Esophagus squamous epithelium (tissue), 4 donors: ENCODE results near the gene NDUFB11.

Experiments
- POLR2A ChIP-seq, 4 donors: fragments of 450-650 bp; IDR thresholded peaks; one replicate each; pipeline ENCODE4 v1.6.1; 2017; ENCODE audit warnings: antibody characterized with exemption in 4 of 4, mild to moderate bottlenecking in 4 of 4, moderate library complexity in 3 of 4
- TF ChIP-seq, protein P1 (sequence below), 6 experiments: fragments of 450-650 bp in 4 of 6; fragments of 200-600 bp in 2 of 6; sonication (generic) in 2 of 6; IDR thresholded peaks; one replicate each; pipeline ENCODE4 v1.5.1; 2016 to 2019; ENCODE audit warnings: antibody characterized with exemption in 6 of 6, mild to moderate bottlenecking in 4 of 6, moderate library complexity in 4 of 6

DNA sequence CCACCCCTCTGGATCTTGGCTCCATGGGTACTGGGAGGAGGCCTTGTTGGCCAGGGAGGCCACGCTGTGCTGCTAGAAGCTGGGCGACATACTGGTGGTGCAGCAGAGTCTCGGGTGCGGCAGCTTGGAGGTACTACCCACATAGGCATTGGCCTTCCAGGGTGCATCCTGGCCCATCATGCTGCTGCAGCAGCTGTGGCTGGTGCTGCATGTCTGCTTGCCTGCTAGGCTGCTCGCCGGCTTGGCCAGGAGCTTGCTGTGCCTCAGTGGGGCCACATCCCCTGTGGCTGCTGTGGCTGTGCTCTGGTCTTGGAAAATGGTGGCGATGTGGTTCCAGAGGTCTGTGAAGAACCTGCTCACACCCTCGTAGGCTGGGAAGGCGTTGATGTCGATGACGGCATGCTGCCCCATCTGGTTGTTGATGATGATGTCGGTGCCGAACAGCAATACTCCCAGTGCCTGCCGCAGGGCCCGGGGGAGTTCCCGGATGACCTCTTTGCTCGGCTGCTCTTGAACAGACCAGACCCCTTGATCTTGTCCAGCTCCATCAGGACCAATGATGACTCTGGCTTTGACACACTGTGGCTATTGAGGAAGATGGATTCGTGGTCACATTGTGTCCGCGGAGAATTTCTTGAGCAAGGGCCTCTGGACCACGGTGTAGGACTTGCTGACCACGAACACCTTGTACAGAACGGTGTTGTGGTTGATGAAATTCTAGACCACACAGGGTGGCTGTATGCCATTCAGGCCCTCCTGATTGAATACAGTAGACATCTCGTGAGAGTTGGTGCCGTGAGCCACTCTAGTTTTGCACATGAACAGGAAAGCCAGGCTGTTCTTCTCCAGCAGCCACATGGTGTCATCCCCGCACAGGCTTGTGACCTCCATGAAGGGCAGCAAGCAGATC is 12.4 kb upstream of the NDUFB11 start:
- TF ChIP-seq, protein P1, sequence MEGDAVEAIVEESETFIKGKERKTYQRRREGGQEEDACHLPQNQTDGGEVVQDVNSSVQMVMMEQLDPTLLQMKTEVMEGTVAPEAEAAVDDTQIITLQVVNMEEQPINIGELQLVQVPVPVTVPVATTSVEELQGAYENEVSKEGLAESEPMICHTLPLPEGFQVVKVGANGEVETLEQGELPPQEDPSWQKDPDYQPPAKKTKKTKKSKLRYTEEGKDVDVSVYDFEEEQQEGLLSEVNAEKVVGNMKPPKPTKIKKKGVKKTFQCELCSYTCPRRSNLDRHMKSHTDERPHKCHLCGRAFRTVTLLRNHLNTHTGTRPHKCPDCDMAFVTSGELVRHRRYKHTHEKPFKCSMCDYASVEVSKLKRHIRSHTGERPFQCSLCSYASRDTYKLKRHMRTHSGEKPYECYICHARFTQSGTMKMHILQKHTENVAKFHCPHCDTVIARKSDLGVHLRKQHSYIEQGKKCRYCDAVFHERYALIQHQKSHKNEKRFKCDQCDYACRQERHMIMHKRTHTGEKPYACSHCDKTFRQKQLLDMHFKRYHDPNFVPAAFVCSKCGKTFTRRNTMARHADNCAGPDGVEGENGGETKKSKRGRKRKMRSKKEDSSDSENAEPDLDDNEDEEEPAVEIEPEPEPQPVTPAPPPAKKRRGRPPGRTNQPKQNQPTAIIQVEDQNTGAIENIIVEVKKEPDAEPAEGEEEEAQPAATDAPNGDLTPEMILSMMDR (IDR thresholded peaks at IDR 0.05): no peak
- TF ChIP-seq POLR2A (IDR thresholded peaks at IDR 0.05): no peak
